Activated B cell treated with CpG ODN at 0.5 μM for 24 hours (primary cell): ENCODE results near the gene RTCA. TPM values are rescaled to one million over a fixed set of nuclear protein-coding genes. Genes with fewer than 3 reads are reported as not detected.
A peak's percentile ranks its signal among the peaks of the same experiment; 100 is the strongest.

ENCODE experiments used
- ATAC-seq: fragments of 200-7000 bp; cut with Tn5 transposase; one replicate; pipeline ENCODE4 v1.10.0; 2021; ENCODE audit warnings: low read depth, mild to moderate bottlenecking, moderate library complexity
- CTCF ChIA-PET: fragments of 350-600 bp; sonication (Branson Sonifier 250); formaldehyde crosslinking; loops from one replicate; lab custom pipeline; 2021; ENCODE audit warnings: antibody characterized with exemption; lab: Charles Lee
- POLR2A ChIA-PET: fragments of 350-600 bp; sonication (Branson Sonifier 250); formaldehyde crosslinking; loops from one replicate; lab custom pipeline; 2021; ENCODE audit warnings: antibody characterized with exemption; lab: Charles Lee
- DNase-seq: peaks from one replicate; pipeline ENCODE4 v3.0.0; 2022
- H3K27ac Mint-ChIP-seq: one replicate; pipeline ENCODE4 v1.8.0; 2020; ENCODE audit warnings: mixed read lengths
- H3K27me3 Mint-ChIP-seq: one replicate; pipeline ENCODE4 v1.8.0; 2021; ENCODE audit warnings: mixed read lengths
- H3K36me3 Mint-ChIP-seq: one replicate; pipeline ENCODE4 v1.8.0; 2021; ENCODE audit warnings: low read depth, mixed read lengths
- H3K4me1 Mint-ChIP-seq: one replicate; pipeline ENCODE4 v1.8.0; 2021; ENCODE audit warnings: mixed read lengths
- H3K4me3 Mint-ChIP-seq: one replicate; pipeline ENCODE4 v1.8.0; 2020; ENCODE audit warnings: mild to moderate bottlenecking, mixed read lengths
- H3K9me3 Mint-ChIP-seq: one replicate; pipeline ENCODE4 v1.8.0; 2020; ENCODE audit warnings: mixed read lengths
- intact Hi-C: fragments of 100-400 bp; cut with micrococcal nuclease; formaldehyde crosslinking; loops from one replicate; pipeline ENCODE4 v1.15.1; 2024
- total RNA-seq: library from RNA; stranded (reverse); gene quantifications from 2 replicates; pipeline ENCODE4 v1.2.3, GENCODE V29; 2022
- TF ChIP-seq, protein P1 (sequence below): fragments of 200-600 bp; IDR thresholded peaks from one replicate; pipeline ENCODE4 v1.8.0; 2022; ENCODE audit warnings: antibody characterized with exemption, mild to moderate bottlenecking

RTCA gene
- total RNA-seq, 1 donor from 2014 or later, result 34.5 TPM

DNA sequence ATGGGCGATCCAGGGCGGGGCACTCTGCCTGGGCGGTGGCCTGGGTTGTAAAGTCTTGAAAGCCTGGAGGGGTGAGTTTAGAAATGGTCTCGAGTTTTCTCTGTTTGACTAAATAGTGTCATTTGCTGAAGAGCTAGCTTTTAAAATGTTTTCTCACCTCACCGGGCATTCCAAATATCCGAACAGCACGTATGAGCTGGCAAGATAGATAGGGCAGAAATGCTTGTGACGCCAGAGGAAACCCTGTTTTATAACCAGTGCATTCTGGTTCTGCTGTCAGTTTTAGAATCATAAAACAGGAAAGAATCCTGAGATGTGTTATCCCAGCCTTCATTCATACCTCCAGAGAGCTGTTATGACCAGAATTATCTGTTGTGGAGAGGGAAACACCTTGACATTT lies 725 bp downstream of the RTCA start:
- Mint-ChIP-seq H3K9me3 (no peaks in the 10 kb centered on the region), H3K4me3 (peak overlapping the region; percentile 100), H3K36me3 (peaks cover 47% of the 10 kb centered on the region), H3K4me1 (peaks cover 38% of the 10 kb centered on the region), H3K27me3 (no peaks in the 10 kb centered on the region), H3K27ac (peak overlapping the region; percentile 98)
- TF ChIP-seq, protein P1, sequence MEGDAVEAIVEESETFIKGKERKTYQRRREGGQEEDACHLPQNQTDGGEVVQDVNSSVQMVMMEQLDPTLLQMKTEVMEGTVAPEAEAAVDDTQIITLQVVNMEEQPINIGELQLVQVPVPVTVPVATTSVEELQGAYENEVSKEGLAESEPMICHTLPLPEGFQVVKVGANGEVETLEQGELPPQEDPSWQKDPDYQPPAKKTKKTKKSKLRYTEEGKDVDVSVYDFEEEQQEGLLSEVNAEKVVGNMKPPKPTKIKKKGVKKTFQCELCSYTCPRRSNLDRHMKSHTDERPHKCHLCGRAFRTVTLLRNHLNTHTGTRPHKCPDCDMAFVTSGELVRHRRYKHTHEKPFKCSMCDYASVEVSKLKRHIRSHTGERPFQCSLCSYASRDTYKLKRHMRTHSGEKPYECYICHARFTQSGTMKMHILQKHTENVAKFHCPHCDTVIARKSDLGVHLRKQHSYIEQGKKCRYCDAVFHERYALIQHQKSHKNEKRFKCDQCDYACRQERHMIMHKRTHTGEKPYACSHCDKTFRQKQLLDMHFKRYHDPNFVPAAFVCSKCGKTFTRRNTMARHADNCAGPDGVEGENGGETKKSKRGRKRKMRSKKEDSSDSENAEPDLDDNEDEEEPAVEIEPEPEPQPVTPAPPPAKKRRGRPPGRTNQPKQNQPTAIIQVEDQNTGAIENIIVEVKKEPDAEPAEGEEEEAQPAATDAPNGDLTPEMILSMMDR, result no peak
- ATAC-seq, result peak; percentile 7
- ChIA-PET POLR2A (interaction anchor here (0.5 to 3.0 kb wide), 9 partner anchors 17 to 628 kb away, joined by 3 to 36 read pairs (median 6); partner anchors contain the start of genes CDC14A, DBT, EXTL2 and SASS6), CTCF (interaction anchor here (1.3 to 2.0 kb wide), 3 partner anchors 85 to 193 kb away, joined by 5 to 8 read pairs (median 7); no protein-coding TSS in a partner anchor)
- no peak for DNase-seq
- intact Hi-C loops, result loop anchor here (1.0 to 5.0 kb wide), 8 partner anchors 13 to 1396 kb away; partner anchors contain the start of genes AGL, DBT and TRMT13

DNA sequence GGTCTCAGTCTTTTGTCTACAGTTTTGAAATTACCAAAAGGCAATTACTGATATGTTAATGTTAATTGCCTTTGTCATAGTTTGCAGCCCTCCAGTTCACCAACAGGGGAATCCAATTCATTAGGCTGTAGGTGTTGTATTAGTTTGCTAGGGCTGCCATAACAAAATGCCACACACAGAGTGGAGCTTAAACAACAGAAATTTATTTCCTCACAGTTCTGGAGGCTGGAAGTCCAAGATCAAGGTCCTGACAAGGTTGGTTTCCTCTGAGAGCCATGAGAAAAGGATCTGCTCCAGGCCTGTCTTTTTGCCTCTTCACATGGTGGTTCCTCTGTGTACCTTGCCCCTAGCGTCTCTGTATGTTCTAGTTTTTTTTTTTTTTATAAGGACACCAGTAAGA lies 1.3 kb downstream of the RTCA start:
- ATAC-seq (no peak), DNase-seq (no peak)
- peaks cover 51% of the 10 kb centered on the region for H3K36me3 Mint-ChIP-seq
- ChIA-PET POLR2A (interaction anchor here (2.2 to 3.0 kb wide), 3 partner anchors 18 to 134 kb away, joined by 11 to 36 read pairs (median 34); partner anchors contain the start of genes CDC14A, DBT, SASS6 and TRMT13), CTCF (interaction anchor here (1.3 to 2.0 kb wide), 2 partner anchors 91 to 192 kb away, joined by 7 to 8 read pairs; no protein-coding TSS in a partner anchor)
- intact Hi-C loops, result loop anchor here (2.0 to 5.0 kb wide), 3 partner anchors 415 to 1396 kb away; partner anchors contain the start of gene AGL
- TF ChIP-seq, protein P1, result no peak
- H3K27me3 Mint-ChIP-seq, result no peaks in the 10 kb centered on the region
- peaks cover 38% of the 10 kb centered on the region for H3K4me1 Mint-ChIP-seq
- H3K27ac Mint-ChIP-seq, result no peak overlapping the region
- peak overlapping the region; percentile 100 for H3K4me3 Mint-ChIP-seq
- H3K9me3 Mint-ChIP-seq, result no peaks in the 10 kb centered on the region

DNA sequence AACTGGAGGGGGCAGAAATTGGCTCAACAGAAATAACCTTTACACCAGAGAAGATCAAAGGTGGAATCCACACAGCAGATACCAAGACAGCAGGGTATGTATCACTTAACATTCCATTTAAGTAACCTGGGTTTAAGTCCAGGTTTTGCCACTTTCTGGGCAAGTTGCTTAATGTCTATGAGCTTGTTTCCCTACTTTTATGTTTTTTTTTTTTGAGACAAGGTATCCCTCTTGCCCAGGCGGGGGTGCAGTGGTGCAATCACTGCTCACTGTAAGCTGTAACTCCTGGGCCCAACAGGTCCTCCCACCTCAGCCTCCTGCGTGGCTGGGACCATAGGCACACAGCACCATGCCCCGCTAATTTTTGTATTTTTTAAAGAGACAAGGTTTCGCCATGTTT lies 2.2 kb downstream of the RTCA start:
- Mint-ChIP-seq H3K27ac (no peak overlapping the region), H3K27me3 (no peaks in the 10 kb centered on the region), H3K4me3 (no peak overlapping the region), H3K4me1 (peaks cover 38% of the 10 kb centered on the region), H3K36me3 (peaks cover 57% of the 10 kb centered on the region), H3K9me3 (no peaks in the 10 kb centered on the region)
- TF ChIP-seq, protein P1, result no peak
- ChIA-PET POLR2A (no interaction called here), CTCF (no interaction called here)
- intact Hi-C loops, result loop anchor here (5.0 kb wide), 1 partner anchor 416 kb away; the partner anchor contains the start of gene AGL
- DNase-seq (no peak), ATAC-seq (no peak)

DNA sequence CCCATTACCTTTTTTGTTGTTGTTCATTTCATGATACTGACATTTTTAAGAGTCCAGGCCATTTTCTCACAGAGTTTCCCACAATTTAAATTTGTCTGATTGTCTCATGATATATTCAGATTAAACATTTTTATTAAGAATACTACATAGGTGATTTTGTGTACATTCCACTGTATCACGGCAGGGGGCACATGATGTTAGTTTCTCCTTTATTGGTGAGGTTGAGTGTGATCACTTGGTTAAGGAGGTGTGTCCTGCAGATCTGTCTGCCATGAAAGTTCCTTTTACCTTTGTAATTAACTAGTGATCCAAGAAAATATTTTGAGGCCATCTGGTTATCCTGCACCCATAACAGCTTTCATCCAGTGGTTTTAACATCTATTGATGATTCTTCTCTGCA lies 11.8 kb downstream of the RTCA start:
- ChIA-PET POLR2A (no interaction called here), CTCF (interaction anchor here (1.0 kb wide), 1 partner anchor 181 kb away, joined by 8 read pairs; no protein-coding TSS in a partner anchor)
- TF ChIP-seq, protein P1, result no peak
- no peak overlapping the region for H3K27ac Mint-ChIP-seq
- H3K4me1 Mint-ChIP-seq, result peaks cover 2% of the 10 kb centered on the region
- H3K9me3 Mint-ChIP-seq, result no peaks in the 10 kb centered on the region
- peaks cover 82% of the 10 kb centered on the region for H3K36me3 Mint-ChIP-seq
- no peaks in the 10 kb centered on the region for H3K27me3 Mint-ChIP-seq
- H3K4me3 Mint-ChIP-seq, result no peak overlapping the region
- intact Hi-C loops, result loop anchor here (1.0 to 5.0 kb wide), 3 partner anchors 36 to 589 kb away; no protein-coding TSS in a partner anchor
- peak; percentile 49 for ATAC-seq
- no peak for DNase-seq

DNA sequence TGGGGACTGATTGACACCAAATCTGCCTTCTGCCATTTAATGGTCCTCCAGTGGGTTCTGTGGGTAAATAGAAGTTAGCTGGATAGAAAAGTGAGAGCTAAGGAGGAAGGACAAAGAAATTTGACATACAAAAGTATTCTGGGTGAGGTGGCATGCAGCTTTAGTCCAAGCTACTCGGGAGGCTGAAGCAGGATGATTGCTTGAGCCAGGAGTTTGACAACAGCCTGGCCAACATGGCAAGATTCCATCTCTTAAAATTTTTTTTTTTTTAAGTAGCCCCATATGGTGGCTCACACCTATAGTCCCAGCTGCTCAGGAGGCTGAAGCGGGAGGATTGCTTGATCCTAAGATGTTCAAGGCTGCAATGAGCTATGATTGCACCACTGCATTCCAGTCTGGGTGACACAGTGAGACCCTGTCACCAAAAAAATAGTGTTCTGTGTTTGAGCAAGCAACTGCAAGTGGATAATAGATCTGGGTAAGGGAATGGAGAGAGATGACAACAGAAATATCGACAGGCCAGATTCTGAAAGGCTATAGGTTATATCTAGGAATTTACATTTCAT lies 13.4 kb downstream of the RTCA start:
- intact Hi-C loops, result loop anchor here (1.0 to 5.0 kb wide), 3 partner anchors 13 to 588 kb away; partner anchors contain the start of gene RTCA
- DNase-seq (no peak), ATAC-seq (no peak)
- TF ChIP-seq, protein P1, result no peak
- peaks cover 75% of the 10 kb centered on the region for H3K36me3 Mint-ChIP-seq
- POLR2A ChIA-PET, result no interaction called here
- H3K4me3 Mint-ChIP-seq, result no peak overlapping the region
- CTCF ChIA-PET, result interaction anchor here (0.6 kb wide), 1 partner anchor 212 kb away, joined by 4 read pairs; no protein-coding TSS in a partner anchor
- no peaks in the 10 kb centered on the region for H3K9me3 Mint-ChIP-seq
- peaks cover 2% of the 10 kb centered on the region for H3K4me1 Mint-ChIP-seq
- H3K27ac Mint-ChIP-seq, result no peak overlapping the region
- no peaks in the 10 kb centered on the region for H3K27me3 Mint-ChIP-seq
